OCI-LY3 (cell line): ENCODE measurements around the gene CFP.

Source experiments
- H2AFZ ChIP-seq: fragments of 200-600, 300-600 bp; shearing (Covaris generic); 2 replicates; pipeline ENCODE4 v1.6.0; 2014; ENCODE audit warnings: antibody characterized with exemption, low read depth, low read length
- H3K27ac ChIP-seq: fragments of 200-600, 300-600 bp; sonication (generic); 2 replicates; pipeline ENCODE4 v1.5.1; 2014; ENCODE audit warnings: mild to moderate bottlenecking, low read length, moderate library complexity, mixed read lengths
- H3K27me3 ChIP-seq: fragments of 200-600, 300-600 bp; sonication (generic); 2 replicates; pipeline ENCODE4 v1.6.1; 2014; ENCODE audit warnings: low read depth, low read length, mixed read lengths
- H3K36me3 ChIP-seq: fragments of 200-600, 300-600 bp; sonication (generic); replicated peaks from 2 replicates; pipeline ENCODE3; 2014; ENCODE audit warnings: low read depth, low read length, mixed read lengths
- H3K4me1 ChIP-seq: fragments of 300-600, 200-600 bp; sonication (generic); 2 replicates; pipeline ENCODE4 v1.6.1; 2014; ENCODE audit warnings: low read length, mixed read lengths
- H3K4me2 ChIP-seq: fragments of 200-600, 300-600 bp; sonication (generic); 2 replicates; pipeline ENCODE4 v1.6.1; 2014; ENCODE audit warnings: low read length, mixed read lengths
- H3K4me3 ChIP-seq: fragments of 300-600, 200-600 bp; sonication (generic); 2 replicates; pipeline ENCODE4 v1.5.1; 2014; ENCODE audit warnings: antibody characterized with exemption, mild to moderate bottlenecking, low read length, moderate library complexity
- H3K79me2 ChIP-seq: fragments of 300-600, 200-600 bp; shearing (Covaris generic); 2 replicates; pipeline ENCODE4 v1.6.1; 2014; ENCODE audit warnings: mild to moderate bottlenecking, low read length, mixed read lengths
- H3K9ac ChIP-seq: fragments of 300-600, 200-600 bp; shearing (Covaris generic); 2 replicates; pipeline ENCODE4 v1.6.0; 2014; ENCODE audit warnings: mild to moderate bottlenecking, low read length, moderate library complexity
- H3K9me3 ChIP-seq: fragments of 200-600, 300-600 bp; shearing (Covaris generic); 2 replicates; pipeline ENCODE4 v1.6.1; 2014; ENCODE audit warnings: low read length, mixed read lengths; ENCODE audit not compliant: insufficient read depth
- H4K20me1 ChIP-seq: fragments of 200-600, 300-600 bp; sonication (generic); 2 replicates; pipeline ENCODE4 v1.6.1; 2016; ENCODE audit warnings: low read length, mixed read lengths; ENCODE audit not compliant: insufficient read depth
- CTCF ChIP-seq: fragments of 200-600, 300-600 bp; sonication (generic); IDR thresholded peaks from 2 replicates; pipeline ENCODE4 v1.5.1; 2014; ENCODE audit warnings: antibody characterized with exemption, low read length, low read depth
- EZH2phosphoT487 ChIP-seq: fragments of 200-600 bp; shearing (Covaris generic); IDR thresholded peaks from 2 replicates; pipeline ENCODE4 v1.6.1; 2018; ENCODE audit warnings: antibody characterized with exemption, mixed run types, low read depth

CFP gene

GRCh38 chrX:47631676-47632075 lies 1.9 kb upstream of the CFP start:
- Histone ChIP-seq H3K9me3 (no peaks in the 10 kb centered on the region), H3K4me3 (no peak overlapping the region), H3K36me3 (peaks cover 5% of the 10 kb centered on the region), H3K4me2 (no peak overlapping the region), H3K27ac (no peak overlapping the region), H3K79me2 (no peaks in the 10 kb centered on the region), H3K27me3 (no peaks in the 10 kb centered on the region), H4K20me1 (no peaks in the 10 kb centered on the region), H3K4me1 (peaks cover 17% of the 10 kb centered on the region), H2AFZ (no peak overlapping the region), H3K9ac (no peak overlapping the region)
- TF ChIP-seq EZH2phosphoT487: no peak
- TF ChIP-seq CTCF: no peak

- no peaks in the 10 kb centered on the region for H3K79me2 ChIP-seq
- TF ChIP-seq CTCF: peak; percentile 25
- no peak for TF ChIP-seq EZH2phosphoT487
- H4K20me1 ChIP-seq: no peaks in the 10 kb centered on the region
- H3K27ac ChIP-seq: no peak overlapping the region
- H3K9me3 ChIP-seq: no peaks in the 10 kb centered on the region
- no peak overlapping the region for H3K9ac ChIP-seq
- H2AFZ ChIP-seq: no peak overlapping the region
- no peaks in the 10 kb centered on the region for H3K27me3 ChIP-seq
- H3K4me1 ChIP-seq: peaks cover 17% of the 10 kb centered on the region
- H3K36me3 ChIP-seq: no peaks in the 10 kb centered on the region
- no peak overlapping the region for H3K4me2 ChIP-seq
- no peak overlapping the region for H3K4me3 ChIP-seq
Observed at GRCh38 chrX:47628982-47629381, 748 bp downstream of the CFP start.

GRCh38 chrX:47625365-47625764 lies 4.4 kb downstream of the CFP start:
- Histone ChIP-seq H3K9ac (no peak overlapping the region), H3K9me3 (no peaks in the 10 kb centered on the region), H2AFZ (no peak overlapping the region), H3K27me3 (no peaks in the 10 kb centered on the region), H3K27ac (no peak overlapping the region), H4K20me1 (no peaks in the 10 kb centered on the region), H3K4me1 (peaks cover 8% of the 10 kb centered on the region), H3K36me3 (no peaks in the 10 kb centered on the region), H3K4me2 (no peak overlapping the region), H3K4me3 (no peak overlapping the region), H3K79me2 (no peaks in the 10 kb centered on the region)
- TF ChIP-seq CTCF (no peak), EZH2phosphoT487 (no peak)

- Histone ChIP-seq H3K36me3 (no peaks in the 10 kb centered on the region), H3K9me3 (no peaks in the 10 kb centered on the region), H3K4me2 (no peak overlapping the region), H3K27me3 (no peaks in the 10 kb centered on the region), H4K20me1 (peaks cover 3% of the 10 kb centered on the region; the same call in 1 of the 2 replicates), H3K9ac (no peak overlapping the region), H3K4me1 (no peaks in the 10 kb centered on the region), H3K79me2 (no peaks in the 10 kb centered on the region), H3K4me3 (no peak overlapping the region), H2AFZ (no peak overlapping the region), H3K27ac (no peak overlapping the region)
- TF ChIP-seq EZH2phosphoT487: no peak
- TF ChIP-seq CTCF: no peak
Observed at GRCh38 chrX:47623540-47624027, 6.1 kb downstream of the CFP start.
